ENCODE measurements around the gene MFAP3L.

MFAP3L gene

DNA sequence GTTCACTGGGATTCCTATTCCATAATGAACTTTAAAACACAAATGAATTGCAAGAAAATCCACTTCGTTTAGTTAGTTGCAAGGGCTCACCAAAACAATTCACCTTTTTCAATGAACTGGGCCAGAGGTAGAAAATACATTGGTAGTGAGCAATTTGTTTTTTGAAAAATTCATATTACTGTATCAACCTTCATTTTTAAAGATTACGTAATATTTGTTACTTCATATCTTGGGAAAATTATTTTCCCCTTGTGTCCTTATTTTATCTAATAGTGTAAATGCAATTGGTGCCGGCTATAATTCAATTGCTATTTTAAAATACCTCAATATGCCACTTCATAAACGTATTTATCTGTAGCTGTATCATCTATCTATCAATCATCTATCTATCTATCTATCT is 41.5 kb downstream of the MFAP3L start:
- TF ChIP-seq CTCF (IDR thresholded peaks at IDR 0.05; ENCODE audit: low read depth, low read length) (no peak), MYC (IDR thresholded peaks at IDR 0.05; ENCODE audit: low read depth, low read length) (no peak), POLR2A (IDR thresholded peaks at IDR 0.05; ENCODE audit: extremely low read depth, insufficient read length) (no peak)
- TF ChIP-seq, protein P1, sequence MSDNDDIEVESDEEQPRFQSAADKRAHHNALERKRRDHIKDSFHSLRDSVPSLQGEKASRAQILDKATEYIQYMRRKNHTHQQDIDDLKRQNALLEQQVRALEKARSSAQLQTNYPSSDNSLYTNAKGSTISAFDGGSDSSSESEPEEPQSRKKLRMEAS (IDR thresholded peaks at IDR 0.05; ENCODE audit: low read depth, low read length): no peak
- no peak overlapping the region for H3K4me3 ChIP-seq (ENCODE audit: low read depth, low read length)
- DNase-seq (ENCODE audit: low read depth): no peak

- TF ChIP-seq, protein P1 (IDR thresholded peaks at IDR 0.05; ENCODE audit: low read depth, low read length): no peak
- TF ChIP-seq POLR2A (IDR thresholded peaks at IDR 0.05; ENCODE audit: extremely low read depth, insufficient read length) (no peak), CTCF (IDR thresholded peaks at IDR 0.05; ENCODE audit: low read depth, low read length) (no peak), MYC (IDR thresholded peaks at IDR 0.05; ENCODE audit: low read depth, low read length) (no peak)
- H3K4me3 ChIP-seq (ENCODE audit: low read depth, low read length): no peak overlapping the region
- DNase-seq (ENCODE audit: low read depth): no peak
Observed at GRCh38 chr4:169984173-169984572, 42.0 kb downstream of the MFAP3L start.

GRCh38 chr4:169976951-169977350 is 49.2 kb downstream of the MFAP3L start:
- no peak for TF ChIP-seq MYC (IDR thresholded peaks at IDR 0.05; ENCODE audit: low read depth, low read length)
- no peak for TF ChIP-seq CTCF (IDR thresholded peaks at IDR 0.05; ENCODE audit: low read depth, low read length)
- TF ChIP-seq, protein P1 (IDR thresholded peaks at IDR 0.05; ENCODE audit: low read depth, low read length): no peak
- TF ChIP-seq POLR2A (IDR thresholded peaks at IDR 0.05; ENCODE audit: extremely low read depth, insufficient read length): no peak
- no peak for DNase-seq (ENCODE audit: low read depth)
- H3K4me3 ChIP-seq (ENCODE audit: low read depth, low read length): no peak overlapping the region

DNA sequence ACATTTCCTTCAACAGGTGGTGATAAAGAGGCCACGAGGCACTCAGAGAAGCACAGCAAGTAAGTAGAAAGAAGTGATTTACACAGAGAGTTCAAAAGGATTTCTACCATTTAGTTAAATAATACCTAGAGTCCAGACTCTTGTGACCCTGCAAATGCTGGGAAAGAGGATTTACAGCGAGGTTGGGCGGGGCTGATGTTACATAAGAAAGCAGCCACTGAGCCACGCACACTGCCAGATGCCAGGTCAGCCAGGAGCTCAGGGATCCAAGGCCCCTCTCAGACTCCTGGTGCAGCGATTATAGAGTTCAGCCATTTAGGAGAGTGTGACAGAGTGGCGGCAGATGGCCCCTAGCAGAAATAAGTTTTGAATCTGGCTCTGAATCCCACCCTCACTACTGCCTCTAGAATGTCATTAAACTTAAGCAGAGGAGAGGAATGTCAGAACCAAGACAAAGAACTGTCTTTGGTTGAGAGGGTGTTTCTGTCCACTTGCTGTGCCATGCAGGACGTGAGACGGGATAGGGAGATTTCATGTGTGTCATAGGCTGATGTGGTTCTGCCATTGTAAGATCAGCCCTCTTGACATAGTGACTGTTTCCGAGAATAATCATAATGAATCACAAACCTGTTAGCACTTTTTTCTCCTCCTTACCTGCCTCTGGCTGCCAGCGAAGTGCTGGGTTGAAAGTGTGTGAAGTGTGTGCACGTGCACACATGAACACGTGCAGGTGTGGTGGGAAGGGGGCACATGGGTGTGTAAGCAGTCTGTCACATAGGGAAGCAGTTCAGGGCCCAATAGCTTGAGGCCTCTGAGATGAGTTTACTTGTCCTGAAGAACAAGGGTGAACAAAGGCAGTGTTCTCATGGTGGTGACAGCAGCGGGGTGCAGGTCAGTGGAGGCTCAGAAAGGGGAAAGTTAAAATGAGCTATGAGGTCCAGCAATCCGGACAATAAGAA is 50.1 kb downstream of the MFAP3L start:
- no peak for DNase-seq (ENCODE audit: low read depth)
- TF ChIP-seq, protein P1 (IDR thresholded peaks at IDR 0.05; ENCODE audit: low read depth, low read length): no peak
- TF ChIP-seq CTCF (IDR thresholded peaks at IDR 0.05; ENCODE audit: low read depth, low read length): no peak
- TF ChIP-seq POLR2A (IDR thresholded peaks at IDR 0.05; ENCODE audit: extremely low read depth, insufficient read length): no peak
- TF ChIP-seq MYC (IDR thresholded peaks at IDR 0.05; ENCODE audit: low read depth, low read length): no peak
- H3K4me3 ChIP-seq (ENCODE audit: low read depth, low read length): no peak overlapping the region

DNA sequence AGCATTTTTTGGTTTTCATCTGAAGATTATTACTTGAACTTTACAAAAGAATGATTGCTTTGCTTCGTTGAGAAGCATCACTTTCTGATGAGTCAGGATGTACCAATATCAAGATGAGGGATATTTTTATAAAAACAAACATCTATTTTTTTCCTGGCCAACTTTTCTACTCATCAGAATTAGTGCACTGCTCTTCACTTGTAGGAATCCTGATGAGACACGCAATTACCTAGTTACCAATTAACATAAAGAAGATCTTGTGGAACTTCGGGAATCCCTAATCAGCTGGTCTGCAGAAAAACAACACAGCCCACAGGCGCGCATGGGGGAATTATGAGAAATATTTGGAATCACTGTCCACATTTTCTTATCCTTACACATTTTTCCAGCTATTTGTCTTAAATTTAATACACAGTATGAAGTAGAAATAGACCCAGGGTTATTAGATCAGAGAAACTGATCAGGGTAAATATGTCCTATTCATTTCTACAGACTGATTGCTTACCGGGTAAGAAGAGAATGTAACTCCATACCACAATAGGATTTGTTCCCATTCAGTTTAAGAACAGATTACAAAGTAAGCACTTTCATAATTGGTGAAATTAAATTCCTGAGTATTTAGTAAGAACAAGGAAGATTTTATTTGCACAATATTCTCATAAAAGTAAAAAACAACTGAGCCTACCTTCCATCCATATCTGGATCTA is 50.9 kb downstream of the MFAP3L start:
- H3K4me3 ChIP-seq (ENCODE audit: low read depth, low read length): no peak overlapping the region
- TF ChIP-seq CTCF (IDR thresholded peaks at IDR 0.05; ENCODE audit: low read depth, low read length) (no peak), MYC (IDR thresholded peaks at IDR 0.05; ENCODE audit: low read depth, low read length) (no peak), POLR2A (IDR thresholded peaks at IDR 0.05; ENCODE audit: extremely low read depth, insufficient read length) (no peak)
- TF ChIP-seq, protein P1 (IDR thresholded peaks at IDR 0.05; ENCODE audit: low read depth, low read length): no peak
- DNase-seq (ENCODE audit: low read depth): no peak

Data from NB4 (cell line).